Suprapubic skin (tissue), 4 donors: ENCODE data around the gene PRSS35. TPM values are rescaled to one million over a fixed set of nuclear protein-coding genes. Genes with fewer than 3 reads are reported as not detected.
"Not testable (repeated sequence)": the region's sequence is repeated elsewhere in the genome, so short reads cannot be mapped to it uniquely, and the experiment has no call there.

Experiments used
- DNase-seq, 2 donors: peaks; one replicate each; pipeline ENCODE4 v3.0.0-alpha.2; 2019; ENCODE audit warnings: low spot score in 2 of 2
- H3K27ac ChIP-seq: fragments of 200-600 bp; sonication (generic); one replicate; pipeline ENCODE4 v1.5.1; 2019
- H3K27me3 ChIP-seq: fragments of 200-600 bp; sonication (generic); one replicate; pipeline ENCODE4 v1.5.1; 2019
- H3K36me3 ChIP-seq: fragments of 200-600 bp; sonication (generic); one replicate; pipeline ENCODE4 v1.5.1; 2019
- H3K4me1 ChIP-seq: fragments of 200-600 bp; sonication (generic); one replicate; pipeline ENCODE4 v1.5.1; 2019
- H3K4me3 ChIP-seq: fragments of 200-600 bp; sonication (generic); one replicate; pipeline ENCODE4 v1.5.1; 2019; ENCODE audit warnings: mild to moderate bottlenecking
- H3K9me3 ChIP-seq: fragments of 200-600 bp; sonication (generic); one replicate; pipeline ENCODE4 v1.5.1; 2019
- EP300 ChIP-seq: sonication (generic); formaldehyde crosslinking; IDR thresholded peaks from one replicate; pipeline ENCODE4 v1.6.1; 2017; ENCODE audit warnings: antibody characterized with exemption
- POLR2A ChIP-seq, 2 donors: fragments of 450-650 bp; IDR thresholded peaks; one replicate each; pipeline ENCODE4 v1.6.1; 2017; ENCODE audit warnings: antibody characterized with exemption in 2 of 2, mild to moderate bottlenecking in 2 of 2, moderate library complexity in 2 of 2
- POLR2AphosphoS5 ChIP-seq, 3 donors: sonication (generic); formaldehyde crosslinking; IDR thresholded peaks; one replicate each; pipeline ENCODE4 v1.6.1; 2017; ENCODE audit warnings: antibody characterized with exemption in 3 of 3
- WGBS: methylation state at CpG from one replicate; pipeline ENCODE4 v1.1.5; 2018; 5-methylcytosine and 5-hydroxymethylcytosine counted together
- total RNA-seq, 4 donors: library from RNA; depleted of rRNA; stranded (reverse); fragments of >200 nt; gene quantifications; one replicate each; pipeline ENCODE4 v1.1.0, GENCODE V29; 2016
- TF ChIP-seq, protein P1 (sequence below), 2 donors: fragments of 200-600 bp in 1 of 2; fragments of 450-650 bp in 1 of 2; sonication (generic) in 1 of 2; IDR thresholded peaks; one replicate each; pipeline ENCODE4 v1.5.1; 2016 to 2019; ENCODE audit warnings: antibody characterized with exemption in 2 of 2, mild to moderate bottlenecking in 1 of 2, moderate library complexity in 1 of 2

PRSS35 gene
- total RNA-seq, 4 donors from 2014 or later: 0.42 TPM; not detected in 3

DNA sequence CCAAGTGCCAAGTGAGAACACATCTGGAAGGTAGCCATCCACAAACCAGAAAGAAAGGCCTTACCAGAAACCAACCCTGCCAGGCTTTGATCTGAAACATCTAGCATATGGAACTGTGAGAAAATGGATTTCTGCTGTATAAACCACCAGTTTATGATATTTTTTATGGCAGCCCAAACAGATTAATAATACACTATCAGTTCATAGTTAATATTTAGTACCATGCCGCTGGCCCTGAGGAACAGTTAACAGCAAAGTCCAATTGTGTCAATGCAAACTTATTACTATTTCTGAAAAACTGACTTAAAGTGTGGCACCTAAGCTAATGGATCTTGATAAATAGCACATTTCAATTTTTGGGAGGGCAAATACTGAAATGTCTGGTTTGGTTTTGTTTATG is 35.4 kb upstream of the PRSS35 start:
- Histone ChIP-seq H3K36me3 (no peaks in the 10 kb centered on the region), H3K27ac (no peak overlapping the region), H3K27me3 (no peaks in the 10 kb centered on the region), H3K4me1 (no peaks in the 10 kb centered on the region), H3K9me3 (no peaks in the 10 kb centered on the region), H3K4me3 (no peak overlapping the region)
- TF ChIP-seq POLR2A (IDR thresholded peaks at IDR 0.05): no peak
- no peak for TF ChIP-seq EP300
- TF ChIP-seq POLR2AphosphoS5 (IDR thresholded peaks at IDR 0.05): no peak
- TF ChIP-seq, protein P1, sequence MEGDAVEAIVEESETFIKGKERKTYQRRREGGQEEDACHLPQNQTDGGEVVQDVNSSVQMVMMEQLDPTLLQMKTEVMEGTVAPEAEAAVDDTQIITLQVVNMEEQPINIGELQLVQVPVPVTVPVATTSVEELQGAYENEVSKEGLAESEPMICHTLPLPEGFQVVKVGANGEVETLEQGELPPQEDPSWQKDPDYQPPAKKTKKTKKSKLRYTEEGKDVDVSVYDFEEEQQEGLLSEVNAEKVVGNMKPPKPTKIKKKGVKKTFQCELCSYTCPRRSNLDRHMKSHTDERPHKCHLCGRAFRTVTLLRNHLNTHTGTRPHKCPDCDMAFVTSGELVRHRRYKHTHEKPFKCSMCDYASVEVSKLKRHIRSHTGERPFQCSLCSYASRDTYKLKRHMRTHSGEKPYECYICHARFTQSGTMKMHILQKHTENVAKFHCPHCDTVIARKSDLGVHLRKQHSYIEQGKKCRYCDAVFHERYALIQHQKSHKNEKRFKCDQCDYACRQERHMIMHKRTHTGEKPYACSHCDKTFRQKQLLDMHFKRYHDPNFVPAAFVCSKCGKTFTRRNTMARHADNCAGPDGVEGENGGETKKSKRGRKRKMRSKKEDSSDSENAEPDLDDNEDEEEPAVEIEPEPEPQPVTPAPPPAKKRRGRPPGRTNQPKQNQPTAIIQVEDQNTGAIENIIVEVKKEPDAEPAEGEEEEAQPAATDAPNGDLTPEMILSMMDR (IDR thresholded peaks at IDR 0.05): no peak
- WGBS: 96% methylated on average over 1 of the region's 1 CpG
- DNase-seq: no peak

DNA sequence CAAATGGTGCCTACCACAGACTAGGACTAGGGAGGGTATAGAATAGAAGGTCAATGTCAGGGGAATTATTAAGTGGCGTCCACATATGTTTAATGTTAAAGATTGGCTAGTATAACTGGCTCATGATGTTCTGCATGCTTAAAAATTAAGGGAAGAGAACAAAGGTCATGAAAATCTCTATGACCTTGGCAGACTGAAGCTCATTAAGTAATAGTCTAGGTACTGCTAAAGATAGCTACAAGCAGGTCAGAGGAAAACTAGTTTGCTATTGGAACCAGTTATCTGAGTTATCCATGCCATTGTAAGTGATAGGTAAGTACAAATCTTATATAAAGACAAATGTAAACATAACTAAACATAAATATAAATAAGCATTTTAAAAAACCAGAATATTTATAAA is 32.9 kb upstream of the PRSS35 start:
- H3K4me3 ChIP-seq: no peak overlapping the region
- no peak overlapping the region for H3K27ac ChIP-seq
- no peak for DNase-seq
- TF ChIP-seq POLR2A (IDR thresholded peaks at IDR 0.05): no peak
- TF ChIP-seq POLR2AphosphoS5 (IDR thresholded peaks at IDR 0.05): no peak
- no peak for TF ChIP-seq EP300
- TF ChIP-seq, protein P1 (IDR thresholded peaks at IDR 0.05): no peak
- no peaks in the 10 kb centered on the region for H3K9me3 ChIP-seq
- H3K4me1 ChIP-seq: no peaks in the 10 kb centered on the region
- no peaks in the 10 kb centered on the region for H3K36me3 ChIP-seq
- H3K27me3 ChIP-seq: no peaks in the 10 kb centered on the region
- WGBS: 76% methylated on average over 1 of the region's 1 CpG

DNA sequence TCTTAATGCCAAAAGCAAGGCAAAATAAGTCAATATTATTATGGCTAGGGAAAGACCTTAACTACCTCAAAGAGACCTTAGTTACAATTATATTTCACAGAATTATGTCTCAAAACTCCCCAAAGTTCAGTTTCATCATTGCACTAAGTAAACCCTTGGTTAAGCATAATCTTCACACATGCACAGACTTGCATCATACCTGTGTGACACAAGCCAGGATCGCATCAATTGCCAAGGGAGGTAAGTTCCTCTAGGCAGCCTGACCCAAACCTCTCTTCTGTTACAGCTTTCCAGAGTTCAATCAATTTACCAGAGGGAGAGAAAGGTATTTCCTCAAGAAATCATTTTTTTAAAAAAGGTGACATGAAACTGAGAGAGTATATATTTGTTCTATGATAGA is 31.9 kb upstream of the PRSS35 start:
- no peaks in the 10 kb centered on the region for H3K36me3 ChIP-seq
- H3K9me3 ChIP-seq: no peaks in the 10 kb centered on the region
- no peak overlapping the region for H3K4me3 ChIP-seq
- H3K4me1 ChIP-seq: no peaks in the 10 kb centered on the region
- WGBS: 59% methylated on average over 1 of the region's 1 CpG
- TF ChIP-seq, protein P1 (IDR thresholded peaks at IDR 0.05): no peak
- no peak for TF ChIP-seq POLR2A (IDR thresholded peaks at IDR 0.05)
- no peak for TF ChIP-seq EP300
- TF ChIP-seq POLR2AphosphoS5 (IDR thresholded peaks at IDR 0.05): no peak
- no peak overlapping the region for H3K27ac ChIP-seq
- H3K27me3 ChIP-seq: no peaks in the 10 kb centered on the region
- no peak for DNase-seq

DNA sequence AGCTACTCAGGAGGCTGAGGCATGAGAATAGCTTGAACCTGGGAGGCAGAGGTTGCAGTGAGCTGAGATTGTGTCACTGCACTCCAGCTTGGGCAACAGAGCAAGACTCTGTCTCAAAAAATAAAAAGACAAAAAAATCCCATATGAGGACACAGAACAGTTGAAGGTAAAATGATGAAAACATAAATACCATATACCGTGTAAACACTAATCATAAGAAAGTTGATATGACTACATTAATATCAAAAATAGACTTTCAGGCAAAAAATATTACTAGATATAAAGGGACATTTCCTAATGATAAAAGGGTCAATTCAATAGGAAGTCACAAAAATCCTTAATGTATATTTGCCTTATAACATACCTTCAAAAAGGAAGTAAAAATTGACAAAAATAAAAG is 30.4 kb upstream of the PRSS35 start:
- not testable (repeated sequence) for H3K4me3 ChIP-seq, H3K4me1 ChIP-seq, H3K27me3 ChIP-seq, DNase-seq, H3K27ac ChIP-seq, H3K9me3 ChIP-seq, H3K36me3 ChIP-seq
- WGBS: 91% methylated on average over 1 of the region's 1 CpG

DNA sequence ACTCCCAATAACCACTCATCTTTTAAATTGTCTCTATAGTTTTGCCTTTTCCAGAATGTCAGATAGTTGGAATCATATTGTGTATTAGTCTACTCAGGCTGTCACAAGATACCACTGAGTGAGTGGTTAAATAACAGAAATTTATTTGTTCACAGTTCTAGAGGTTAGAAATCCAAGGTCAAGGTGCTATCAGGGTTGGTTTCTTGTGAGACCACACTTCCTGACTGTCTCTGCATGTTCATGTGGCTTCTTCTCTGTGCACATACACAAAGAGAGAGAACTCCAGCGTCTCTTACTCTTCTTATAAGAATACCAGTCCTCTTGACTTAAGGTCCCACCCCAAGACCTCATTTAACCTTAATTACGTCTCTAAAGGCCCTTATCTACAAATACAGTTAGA is 23.9 kb upstream of the PRSS35 start:
- 57% methylated on average over 2 of the region's 2 CpGs for WGBS
- H3K4me3 ChIP-seq: no peak overlapping the region
- no peaks in the 10 kb centered on the region for H3K27me3 ChIP-seq
- no peak for DNase-seq
- H3K4me1 ChIP-seq: no peaks in the 10 kb centered on the region
- H3K36me3 ChIP-seq: no peaks in the 10 kb centered on the region
- no peak overlapping the region for H3K27ac ChIP-seq
- TF ChIP-seq EP300: no peak
- TF ChIP-seq POLR2A (IDR thresholded peaks at IDR 0.05): no peak
- TF ChIP-seq, protein P1 (IDR thresholded peaks at IDR 0.05): no peak
- no peaks in the 10 kb centered on the region for H3K9me3 ChIP-seq

DNA sequence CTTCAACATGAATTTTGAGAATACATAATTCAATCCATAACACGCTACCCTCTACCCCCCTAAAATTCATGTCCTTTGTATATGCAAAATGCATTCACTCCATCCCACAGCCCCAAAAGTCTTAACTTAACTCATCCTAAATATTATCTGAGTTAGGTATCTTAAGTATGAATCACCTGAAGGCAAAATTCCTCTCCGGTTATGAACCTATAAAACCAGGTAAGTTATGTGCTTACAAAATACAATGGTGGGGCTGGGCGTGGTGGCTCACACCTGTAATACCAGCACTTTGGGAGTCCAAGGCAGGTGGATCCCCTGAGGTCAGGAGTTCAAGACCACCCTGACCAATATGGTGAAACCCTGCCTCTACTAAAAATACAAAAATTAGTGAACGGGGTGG is 23.5 kb upstream of the PRSS35 start:
- Histone ChIP-seq H3K4me3 (no peak overlapping the region), H3K36me3 (no peaks in the 10 kb centered on the region), H3K4me1 (no peaks in the 10 kb centered on the region), H3K9me3 (no peaks in the 10 kb centered on the region), H3K27ac (no peak overlapping the region), H3K27me3 (no peaks in the 10 kb centered on the region)
- TF ChIP-seq, protein P1 (IDR thresholded peaks at IDR 0.05): no peak
- TF ChIP-seq POLR2A (IDR thresholded peaks at IDR 0.05) (no peak), POLR2AphosphoS5 (IDR thresholded peaks at IDR 0.05) (no peak), EP300 (no peak)
- 64% methylated on average over 4 of the region's 4 CpGs for WGBS
- no peak for DNase-seq
